Glutamatergic neuron (in vitro differentiated cells): ENCODE results near the gene UTY. TPM values are rescaled to one million over a fixed set of nuclear protein-coding genes. Genes with fewer than 3 reads are reported as not detected.
A peak's percentile ranks its signal among the peaks of the same experiment; 100 is the strongest.

Source experiments
- DNase-seq: peaks from one replicate; pipeline ENCODE4 v3.0.0; 2022
- H3K27ac Mint-ChIP-seq: one replicate; pipeline ENCODE4 v1.8.0; 2020; ENCODE audit warnings: mild to moderate bottlenecking, mixed read lengths, inconsistent platforms; ENCODE audit not compliant: unreplicated experiment
- H3K27me3 Mint-ChIP-seq: one replicate; pipeline ENCODE4 v1.8.0; 2020; ENCODE audit warnings: mild to moderate bottlenecking, moderate library complexity, mixed read lengths, inconsistent platforms; ENCODE audit not compliant: unreplicated experiment
- H3K36me3 Mint-ChIP-seq: one replicate; pipeline ENCODE4 v1.8.0; 2020; ENCODE audit warnings: mild to moderate bottlenecking, mixed read lengths, inconsistent platforms; ENCODE audit not compliant: unreplicated experiment
- H3K4me1 Mint-ChIP-seq: one replicate; pipeline ENCODE4 v1.8.0; 2020; ENCODE audit warnings: mild to moderate bottlenecking, low read depth, mixed read lengths, inconsistent platforms; ENCODE audit not compliant: unreplicated experiment
- H3K4me3 Mint-ChIP-seq: one replicate; pipeline ENCODE4 v1.8.0; 2020; ENCODE audit warnings: mild to moderate bottlenecking, mixed read lengths, inconsistent platforms; ENCODE audit not compliant: unreplicated experiment
- H3K9me3 Mint-ChIP-seq: one replicate; pipeline ENCODE4 v1.8.0; 2020; ENCODE audit warnings: mild to moderate bottlenecking, moderate library complexity, mixed read lengths, inconsistent platforms; ENCODE audit not compliant: unreplicated experiment
- CTCF ChIP-seq: fragments of 200-600 bp; sonication (generic); IDR thresholded peaks from one replicate; pipeline ENCODE4 v1.5.0; 2021; ENCODE audit not compliant: partially characterized antibody, unreplicated experiment
- long read RNA-seq: library from polyadenylated mRNA; unstranded; transcript quantifications from one replicate; pipeline ENCODE4 v2.0.0, GENCODE V29; 2020; ENCODE audit not compliant: unreplicated experiment
- total RNA-seq: library from RNA; stranded (reverse); fragmentation: NEBNext Ultra II Directional; extraction: Animal tissue kit (Norgen Biotek cat#: 25700); gene quantifications from one replicate; pipeline ENCODE4 v1.2.1, GENCODE V29; 2021; ENCODE audit not compliant: unreplicated experiment

Gene UTY
- 28.1 TPM for total RNA-seq
- long read RNA-seq, partial matches to known transcripts: 2 of 5 reads
- long read RNA-seq, other reads (novel, unspliced or antisense): 1 of 5 reads

GRCh38 chrY:13479828-13480227 is at the start of gene UTY:
UTY (minus strand) TSS chrY:13480033; CDS start chrY:13479665, 368 bp downstream.
- peak; percentile 66 for DNase-seq
- TF ChIP-seq CTCF: no peak
- Mint-ChIP-seq H3K27me3 (no peaks in the 10 kb centered on the region), H3K4me1 (peaks cover 4% of the 10 kb centered on the region), H3K27ac (peak within 1 kb of the TSS; percentile 67), H3K4me3 (peak within 1 kb of the TSS; percentile 94), H3K36me3 (no peaks in the 10 kb centered on the region), H3K9me3 (no peaks in the 10 kb centered on the region)

- Mint-ChIP-seq H3K36me3 (no peaks in the 10 kb centered on the region), H3K4me3 (no peak overlapping the region), H3K9me3 (no peaks in the 10 kb centered on the region), H3K27ac (no peak overlapping the region), H3K27me3 (peaks cover 5% of the 10 kb centered on the region), H3K4me1 (no peaks in the 10 kb centered on the region)
- no peak for TF ChIP-seq CTCF
- no peak for DNase-seq
Measured at GRCh38 chrY:13520474-13520873, 40.6 kb upstream of the UTY start.

- Mint-ChIP-seq H3K4me1 (no peaks in the 10 kb centered on the region), H3K4me3 (no peak overlapping the region), H3K9me3 (peaks cover 2% of the 10 kb centered on the region), H3K27ac (no peak overlapping the region), H3K36me3 (no peaks in the 10 kb centered on the region), H3K27me3 (no peaks in the 10 kb centered on the region)
- no peak for DNase-seq
- TF ChIP-seq CTCF: no peak
Measured at GRCh38 chrY:13501215-13501614, 21.4 kb upstream of the UTY start.

- no peaks in the 10 kb centered on the region for H3K36me3 Mint-ChIP-seq
- no peak overlapping the region for H3K27ac Mint-ChIP-seq
- no peaks in the 10 kb centered on the region for H3K27me3 Mint-ChIP-seq
- H3K4me3 Mint-ChIP-seq: no peak overlapping the region
- no peaks in the 10 kb centered on the region for H3K4me1 Mint-ChIP-seq
- TF ChIP-seq CTCF: no peak
- peaks cover 1% of the 10 kb centered on the region for H3K9me3 Mint-ChIP-seq
- no peak for DNase-seq
Measured at GRCh38 chrY:13493737-13494136, 13.9 kb upstream of the UTY start.

GRCh38 chrY:13492408-13492807 is 12.6 kb upstream of the UTY start:
- Mint-ChIP-seq H3K36me3 (no peaks in the 10 kb centered on the region), H3K27ac (no peak overlapping the region), H3K27me3 (no peaks in the 10 kb centered on the region), H3K9me3 (peaks cover 1% of the 10 kb centered on the region), H3K4me3 (no peak overlapping the region), H3K4me1 (no peaks in the 10 kb centered on the region)
- no peak for DNase-seq
- TF ChIP-seq CTCF: no peak
